Large intestine (tissue), 12 donors: ENCODE results near the gene DOCK11. TPM values are rescaled to one million over a fixed set of nuclear protein-coding genes. Genes with fewer than 3 reads are reported as not detected.
"Not testable (repeated sequence)": the region's sequence is repeated elsewhere in the genome, so short reads cannot be mapped to it uniquely, and the experiment has no call there.

Experiments used
- DNase-seq, 2 donors: peaks; one replicate each; pipeline versions ENCODE4 v3.0.0 to v3.0.0-alpha.2; 2013
- H3K27ac ChIP-seq: one replicate; pipeline ENCODE4 v1.5.1; 2013; ENCODE audit warnings: low read length
- H3K27me3 ChIP-seq: 2 replicates; pipeline ENCODE4 v1.6.1; 2013; ENCODE audit warnings: low read length; ENCODE audit not compliant: control insufficient read depth, insufficient read depth
- H3K36me3 ChIP-seq: 2 replicates; pipeline ENCODE4 v1.6.1; 2013; ENCODE audit warnings: low read length; ENCODE audit not compliant: control insufficient read depth, insufficient read depth
- H3K4me1 ChIP-seq: one replicate; pipeline ENCODE4 v1.6.1; 2013; ENCODE audit warnings: low read length; ENCODE audit not compliant: control insufficient read depth, insufficient read depth
- H3K4me3 ChIP-seq: one replicate; pipeline ENCODE4 v1.5.1; 2013; ENCODE audit warnings: low read length
- H3K9me3 ChIP-seq: one replicate; pipeline ENCODE4 v1.6.1; 2013; ENCODE audit warnings: mild to moderate bottlenecking, low read depth, low read length, moderate library complexity; ENCODE audit not compliant: control insufficient read depth
- WGBS: methylation state at CpG from one replicate; pipeline ENCODE4 v1.1.5; 2013; ENCODE audit warnings: low lambda C conversion rate; ENCODE audit not compliant: insufficient coverage; 5-methylcytosine and 5-hydroxymethylcytosine counted together
- long read RNA-seq, 11 donors: transcript quantifications; one replicate each; lab custom pipeline, GENCODE V29; 2026
- polyA plus RNA-seq: library from polyadenylated mRNA; unstranded; fragments of 120-200 nt; gene quantifications from one replicate; pipeline ENCODE4 v1.2.1, GENCODE V29; 2013

Gene DOCK11
- polyA plus RNA-seq: 9.7 TPM
- long read RNA-seq, donor 1: 0 reads
- long read RNA-seq, donor 2: 0 reads
- long read RNA-seq, donor 3: 0 reads
- long read RNA-seq, donor 4: 0 reads
- long read RNA-seq, donor 5: 0 reads
- long read RNA-seq, donor 6: 0 reads
- long read RNA-seq, donor 7: 0 reads
- long read RNA-seq, donor 8: 0 reads
- long read RNA-seq, donor 9: 0 reads
- long read RNA-seq, donor 10: 0 reads
- long read RNA-seq, donor 11: 0 reads

- Histone ChIP-seq H3K4me3 (peak within 1 kb of the TSS; percentile 37), H3K9me3 (no peaks in the 10 kb centered on the region), H3K27me3 (peaks cover 11% of the 10 kb centered on the region), H3K36me3 (no peaks in the 10 kb centered on the region), H3K27ac (no peak within 1 kb of the TSS), H3K4me1 (no peaks in the 10 kb centered on the region)
- no CpG with 5 or more reads among the region's 64 CpGs for WGBS
- DNase-seq: peak; percentile 56 to 70
Measured at GRCh38 chrX:118495061-118495921, at the start of gene DOCK11. Gene DOCK11, plus strand, starts transcription at chrX:118495815. Its CDS starts 157 bp downstream, at chrX:118495972.

GRCh38 chrX:118448273-118448783, 47.3 kb upstream of the DOCK11 start:
- Histone ChIP-seq H3K4me1 (no peaks in the 10 kb centered on the region), H3K27ac (no peak overlapping the region), H3K36me3 (peaks cover 7% of the 10 kb centered on the region), H3K4me3 (no peak overlapping the region), H3K9me3 (no peaks in the 10 kb centered on the region), H3K27me3 (no peaks in the 10 kb centered on the region)
- DNase-seq: no peak
- WGBS: no CpG with 5 or more reads among the region's 3 CpGs

GRCh38 chrX:118455013-118455412, 40.6 kb upstream of the DOCK11 start:
- no peak overlapping the region for H3K27ac ChIP-seq
- no peaks in the 10 kb centered on the region for H3K4me1 ChIP-seq
- DNase-seq: no peak
- H3K36me3 ChIP-seq: peaks cover 2% of the 10 kb centered on the region
- H3K9me3 ChIP-seq: no peaks in the 10 kb centered on the region
- no CpG with 5 or more reads among the region's 3 CpGs for WGBS
- no peaks in the 10 kb centered on the region for H3K27me3 ChIP-seq
- H3K4me3 ChIP-seq: no peak overlapping the region

GRCh38 chrX:118459494-118459893, 36.1 kb upstream of the DOCK11 start:
- H3K27ac ChIP-seq: no peak overlapping the region
- H3K4me1 ChIP-seq: no peaks in the 10 kb centered on the region
- no CpG with 5 or more reads among the region's 4 CpGs for whole genome bisulfite sequencing
- H3K4me3 ChIP-seq: no peak overlapping the region
- no peaks in the 10 kb centered on the region for H3K9me3 ChIP-seq
- H3K36me3 ChIP-seq: no peaks in the 10 kb centered on the region
- DNase-seq: peak; percentile 7
- H3K27me3 ChIP-seq: no peaks in the 10 kb centered on the region

GRCh38 chrX:118464501-118464900, 31.1 kb upstream of the DOCK11 start:
- H3K4me3 ChIP-seq: no peak overlapping the region
- no CpG with 5 or more reads among the region's 6 CpGs for WGBS
- no peak overlapping the region for H3K27ac ChIP-seq
- H3K4me1 ChIP-seq: no peaks in the 10 kb centered on the region
- H3K9me3 ChIP-seq: no peaks in the 10 kb centered on the region
- no peaks in the 10 kb centered on the region for H3K27me3 ChIP-seq
- H3K36me3 ChIP-seq: no peaks in the 10 kb centered on the region
- no peak for DNase-seq

- no CpG with 5 or more reads among the region's 7 CpGs for WGBS
- H3K27me3 ChIP-seq: no peaks in the 10 kb centered on the region
Measured at GRCh38 chrX:118468122-118468521, 27.5 kb upstream of the DOCK11 start.

GRCh38 chrX:118470721-118471347, 24.8 kb upstream of the DOCK11 start:
- H3K4me1 ChIP-seq, H3K36me3 ChIP-seq, H3K27ac ChIP-seq, DNase-seq, H3K4me3 ChIP-seq, H3K27me3 ChIP-seq, H3K9me3 ChIP-seq: not testable (repeated sequence)
- no CpG with 5 or more reads among the region's 5 CpGs for WGBS

More at GRCh38 chrX:118468122-118468521, 27.5 kb upstream of the DOCK11 start:
- no peak overlapping the region for H3K4me3 ChIP-seq
- H3K9me3 ChIP-seq: no peaks in the 10 kb centered on the region
- H3K27ac ChIP-seq: no peak overlapping the region
- no peaks in the 10 kb centered on the region for H3K4me1 ChIP-seq
- no peak for DNase-seq
- H3K36me3 ChIP-seq: no peaks in the 10 kb centered on the region

GRCh38 chrX:118474586-118474985, 21.0 kb upstream of the DOCK11 start:
- Histone ChIP-seq H3K27ac (no peak overlapping the region), H3K4me3 (no peak overlapping the region), H3K36me3 (no peaks in the 10 kb centered on the region), H3K4me1 (no peaks in the 10 kb centered on the region), H3K9me3 (no peaks in the 10 kb centered on the region), H3K27me3 (no peaks in the 10 kb centered on the region)
- no peak for DNase-seq
- no CpG with 5 or more reads among the region's 6 CpGs for WGBS

GRCh38 chrX:118475903-118476302, 19.7 kb upstream of the DOCK11 start:
- no peak overlapping the region for H3K4me3 ChIP-seq
- H3K4me1 ChIP-seq: no peaks in the 10 kb centered on the region
- H3K36me3 ChIP-seq: no peaks in the 10 kb centered on the region
- no peaks in the 10 kb centered on the region for H3K27me3 ChIP-seq
- DNase-seq: no peak
- H3K9me3 ChIP-seq: no peaks in the 10 kb centered on the region
- no CpG with 5 or more reads among the region's 4 CpGs for WGBS
- no peak overlapping the region for H3K27ac ChIP-seq

GRCh38 chrX:118480172-118480571, 15.4 kb upstream of the DOCK11 start:
- H3K4me3 ChIP-seq: no peak overlapping the region
- H3K36me3 ChIP-seq: no peaks in the 10 kb centered on the region
- no peaks in the 10 kb centered on the region for H3K27me3 ChIP-seq
- no peaks in the 10 kb centered on the region for H3K4me1 ChIP-seq
- no CpG with 5 or more reads among the region's 1 CpG for WGBS
- DNase-seq: no peak
- no peaks in the 10 kb centered on the region for H3K9me3 ChIP-seq
- H3K27ac ChIP-seq: no peak overlapping the region
